Activated naive CD8-positive, alpha-beta T cell treated with anti-CD3 and anti-CD28 coated beads, Interleukin-2, amount 50 U/mL, for 24 hours (primary cell): ENCODE measurements around the gene EHBP1L1.
"Not testable (repeated sequence)": the region's sequence is repeated elsewhere in the genome, so short reads cannot be mapped to it uniquely, and the experiment has no call there.

Experiments
- ATAC-seq: fragments of 150-1000 bp; cut with Tn5 transposase; one replicate; pipeline ENCODE4 v1.10.0; 2021
- DNase-seq: peaks from one replicate; pipeline ENCODE4 v3.0.0; 2021
- H3K27ac Mint-ChIP-seq: one replicate; pipeline ENCODE4 v1.8.0; 2021; ENCODE audit warnings: mild to moderate bottlenecking, mixed read lengths
- H3K27me3 Mint-ChIP-seq: one replicate; pipeline ENCODE4 v1.8.0; 2021; ENCODE audit warnings: mixed read lengths
- H3K36me3 Mint-ChIP-seq: one replicate; pipeline ENCODE4 v1.8.0; 2021; ENCODE audit warnings: low read depth, mixed read lengths
- H3K4me1 Mint-ChIP-seq: one replicate; pipeline ENCODE4 v1.8.0; 2021; ENCODE audit warnings: mixed read lengths
- H3K4me3 Mint-ChIP-seq: one replicate; pipeline ENCODE4 v1.8.0; 2021; ENCODE audit warnings: mild to moderate bottlenecking, moderate library complexity, mixed read lengths
- H3K9me3 Mint-ChIP-seq: one replicate; pipeline ENCODE4 v1.8.0; 2021; ENCODE audit warnings: mixed read lengths

Gene EHBP1L1

GRCh38 chr11:65629579-65629978 lies 53.7 kb downstream of the EHBP1L1 start:
- peaks cover 25% of the 10 kb centered on the region for H3K36me3 Mint-ChIP-seq
- H3K27ac Mint-ChIP-seq: no peak overlapping the region
- no peak overlapping the region for H3K4me3 Mint-ChIP-seq
- no peaks in the 10 kb centered on the region for H3K9me3 Mint-ChIP-seq
- no peak for DNase-seq
- no peak for ATAC-seq
- no peaks in the 10 kb centered on the region for H3K27me3 Mint-ChIP-seq
- H3K4me1 Mint-ChIP-seq: peaks cover 6% of the 10 kb centered on the region

- Mint-ChIP-seq H3K9me3 (no peaks in the 10 kb centered on the region), H3K4me3 (no peak overlapping the region), H3K27ac (no peak overlapping the region), H3K4me1 (peaks cover 6% of the 10 kb centered on the region), H3K27me3 (no peaks in the 10 kb centered on the region), H3K36me3 (peaks cover 29% of the 10 kb centered on the region)
- DNase-seq (no peak), ATAC-seq (no peak)
Measured at GRCh38 chr11:65630215-65630614, 54.4 kb downstream of the EHBP1L1 start.

DNA sequence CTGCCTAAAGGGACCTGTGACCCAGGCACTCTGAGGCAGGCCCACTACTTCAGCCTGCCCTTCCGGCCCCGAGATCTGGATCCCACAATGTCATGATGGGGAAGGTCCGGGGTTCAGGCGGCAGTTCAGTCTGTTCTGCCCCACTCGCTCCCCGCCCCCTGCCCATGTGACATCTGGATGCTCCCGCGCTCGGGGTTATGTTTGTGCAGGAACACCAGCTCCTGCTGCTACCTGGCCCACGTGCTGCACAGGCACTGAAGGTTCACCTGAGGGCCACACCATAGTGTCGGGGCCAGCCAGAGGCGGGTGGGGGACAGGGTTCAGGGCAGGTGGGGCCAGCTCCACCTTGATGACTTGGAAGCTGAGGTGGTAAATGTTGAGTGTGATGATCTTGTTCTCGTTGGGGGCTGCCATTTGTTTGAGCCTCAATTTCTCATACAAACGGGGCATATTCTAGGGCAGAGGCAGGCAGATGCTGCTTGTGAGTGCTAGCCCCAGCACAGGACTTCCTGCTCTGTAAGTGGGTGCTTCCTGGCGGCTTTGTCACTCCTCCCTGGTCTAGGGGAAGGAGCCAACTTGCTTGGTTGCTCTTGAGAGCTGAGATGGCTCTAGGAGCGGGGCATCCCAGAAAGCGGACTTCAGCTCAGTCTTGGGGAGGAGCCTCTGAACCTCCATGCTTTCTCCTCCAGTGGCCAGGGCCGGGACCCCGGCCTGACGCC lies 57.7 kb downstream of the EHBP1L1 start:
- Mint-ChIP-seq H3K36me3 (peaks cover 12% of the 10 kb centered on the region), H3K27me3 (no peaks in the 10 kb centered on the region), H3K27ac (peak overlapping the region; percentile 26), H3K9me3 (no peaks in the 10 kb centered on the region), H3K4me3 (no peak overlapping the region), H3K4me1 (peaks cover 12% of the 10 kb centered on the region)
- no peak for DNase-seq
- ATAC-seq: no peak

DNA sequence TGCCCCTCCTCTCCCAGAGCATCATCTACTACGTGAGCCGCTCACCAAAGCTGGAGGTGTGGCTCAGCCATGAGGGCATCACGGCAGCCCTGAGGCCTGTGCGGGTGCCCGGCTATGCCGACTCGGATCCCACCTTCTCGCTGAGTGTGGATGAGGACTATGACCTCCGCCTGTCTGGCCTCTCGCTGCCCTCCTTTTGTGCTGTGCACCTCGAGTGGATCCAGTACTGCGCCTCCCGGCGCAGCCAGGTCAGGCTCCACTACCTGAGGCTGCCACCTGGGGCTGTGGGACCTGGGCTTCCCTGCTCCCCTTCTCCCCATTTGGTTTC lies 58.2 kb downstream of the EHBP1L1 start:
- DNase-seq (no peak), ATAC-seq (no peak)
- Mint-ChIP-seq H3K4me3 (no peak overlapping the region), H3K4me1 (peaks cover 17% of the 10 kb centered on the region), H3K36me3 (peaks cover 15% of the 10 kb centered on the region), H3K27me3 (no peaks in the 10 kb centered on the region), H3K9me3 (no peaks in the 10 kb centered on the region), H3K27ac (no peak overlapping the region)

GRCh38 chr11:65634440-65634839 lies 58.6 kb downstream of the EHBP1L1 start:
- ATAC-seq (no peak), DNase-seq (no peak)
- peaks cover 13% of the 10 kb centered on the region for H3K36me3 Mint-ChIP-seq
- no peaks in the 10 kb centered on the region for H3K9me3 Mint-ChIP-seq
- no peaks in the 10 kb centered on the region for H3K27me3 Mint-ChIP-seq
- H3K4me1 Mint-ChIP-seq: peaks cover 20% of the 10 kb centered on the region
- no peak overlapping the region for H3K4me3 Mint-ChIP-seq
- no peak overlapping the region for H3K27ac Mint-ChIP-seq

- Mint-ChIP-seq H3K27me3 (no peaks in the 10 kb centered on the region), H3K27ac (no peak overlapping the region), H3K9me3 (no peaks in the 10 kb centered on the region), H3K4me3 (no peak overlapping the region), H3K36me3 (peaks cover 13% of the 10 kb centered on the region), H3K4me1 (peaks cover 26% of the 10 kb centered on the region)
- ATAC-seq (no peak), DNase-seq (no peak)
Measured at GRCh38 chr11:65634905-65635731, 59.3 kb downstream of the EHBP1L1 start.

DNA sequence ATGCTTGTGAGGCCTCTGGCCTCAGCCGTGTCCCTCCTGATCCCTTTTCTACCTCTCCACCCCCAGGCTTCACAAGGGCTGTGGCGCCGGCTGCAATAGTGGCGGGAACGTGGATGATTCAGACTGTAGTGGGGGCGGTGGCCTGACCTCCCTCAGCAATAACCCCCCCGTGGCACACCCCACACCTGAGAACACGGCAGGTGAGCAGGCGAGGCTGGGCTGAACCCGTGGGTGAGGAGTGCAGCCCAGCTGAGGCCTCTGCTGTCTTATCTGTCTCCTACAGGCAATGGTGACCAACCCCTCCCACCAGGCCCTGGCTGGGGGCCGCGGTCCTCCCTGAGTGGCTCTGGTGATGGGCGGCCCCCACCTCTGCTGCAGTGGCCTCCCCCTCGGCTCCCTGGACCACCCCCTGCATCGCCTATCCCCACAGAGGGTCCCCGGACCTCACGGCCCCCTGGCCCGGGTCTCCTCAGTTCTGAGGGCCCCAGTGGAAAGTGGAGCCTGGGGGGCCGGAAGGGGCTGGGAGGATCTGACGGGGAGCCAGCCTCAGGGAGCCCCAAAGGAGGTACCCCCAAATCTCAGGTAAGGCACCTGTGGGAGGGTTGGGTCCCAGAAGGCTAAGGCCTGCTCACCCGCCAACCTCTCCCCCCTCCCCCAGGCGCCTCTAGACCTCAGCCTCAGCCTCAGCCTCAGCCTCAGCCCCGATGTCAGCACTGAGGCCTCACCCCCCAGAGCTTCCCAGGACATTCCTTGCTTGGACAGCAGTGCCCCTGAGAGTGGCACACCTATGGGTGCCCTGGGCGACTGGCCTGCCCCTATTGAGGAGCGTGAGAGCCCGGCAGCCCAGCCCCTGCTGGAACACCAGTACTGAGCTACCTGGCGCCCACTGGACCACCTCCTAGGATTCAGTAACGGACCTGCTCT lies 60.5 kb downstream of the EHBP1L1 start:
- ATAC-seq: no peak
- H3K9me3 Mint-ChIP-seq: no peaks in the 10 kb centered on the region
- peaks cover 36% of the 10 kb centered on the region for H3K4me1 Mint-ChIP-seq
- no peaks in the 10 kb centered on the region for H3K27me3 Mint-ChIP-seq
- no peak for DNase-seq
- H3K36me3 Mint-ChIP-seq: peaks cover 13% of the 10 kb centered on the region
- no peak overlapping the region for H3K4me3 Mint-ChIP-seq
- no peak overlapping the region for H3K27ac Mint-ChIP-seq

DNA sequence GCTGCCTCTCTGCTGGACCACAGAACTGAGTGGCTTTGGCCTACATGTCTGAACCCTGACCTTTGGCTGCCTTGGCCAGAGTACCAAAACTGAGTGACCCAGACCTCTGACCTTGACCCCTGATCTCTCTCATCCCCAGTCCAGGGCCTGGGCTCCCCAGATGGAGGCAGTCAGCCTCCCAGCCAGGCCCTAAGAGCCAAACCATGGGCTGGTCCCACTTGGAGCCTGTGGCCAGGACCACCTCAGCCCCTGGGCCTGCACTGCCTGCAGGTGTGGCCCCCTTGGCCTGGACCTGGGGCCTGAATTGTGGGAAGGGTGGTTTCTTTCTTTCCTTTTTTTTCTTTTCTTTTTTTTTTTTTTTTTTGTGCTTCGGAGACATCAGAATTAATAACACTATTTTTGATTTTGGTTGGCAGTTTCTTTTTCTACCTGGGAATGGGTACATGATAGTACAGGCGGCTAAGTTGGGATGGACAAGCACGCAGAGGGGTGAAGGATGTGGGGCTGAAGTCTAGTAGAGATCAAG lies 61.2 kb downstream of the EHBP1L1 start:
- H3K36me3 Mint-ChIP-seq: peaks cover 18% of the 10 kb centered on the region
- no peaks in the 10 kb centered on the region for H3K9me3 Mint-ChIP-seq
- H3K4me3 Mint-ChIP-seq: peak overlapping the region; percentile 85
- H3K27me3 Mint-ChIP-seq: no peaks in the 10 kb centered on the region
- H3K27ac Mint-ChIP-seq: peak overlapping the region; percentile 81
- ATAC-seq (no peak), DNase-seq (no peak)
- peaks cover 43% of the 10 kb centered on the region for H3K4me1 Mint-ChIP-seq

- ATAC-seq (peak; percentile 55), DNase-seq (peak; percentile 85)
- H3K27ac Mint-ChIP-seq: peak within 1 kb of the TSS; percentile 83
- peaks cover 18% of the 10 kb centered on the region for H3K36me3 Mint-ChIP-seq
- peak within 1 kb of the TSS; percentile 85 for H3K4me3 Mint-ChIP-seq
- H3K27me3 Mint-ChIP-seq: no peaks in the 10 kb centered on the region
- peaks cover 44% of the 10 kb centered on the region for H3K4me1 Mint-ChIP-seq
- H3K9me3 Mint-ChIP-seq: no peaks in the 10 kb centered on the region
Measured at GRCh38 chr11:65637794-65638419, 62.1 kb downstream of the EHBP1L1 start, which contains the start of gene SIPA1. Gene SIPA1 (plus strand): TSS chr11:65638101. CDS start chr11:65640922, 2,821 bp downstream.

- DNase-seq, ATAC-seq, H3K27me3 Mint-ChIP-seq, H3K9me3 Mint-ChIP-seq: not testable (repeated sequence)
- Mint-ChIP-seq H3K27ac (peak overlapping the region; percentile 91), H3K36me3 (peaks cover 17% of the 10 kb centered on the region), H3K4me1 (peaks cover 52% of the 10 kb centered on the region), H3K4me3 (peak overlapping the region; percentile 85)
Measured at GRCh38 chr11:65639228-65639597, 63.4 kb downstream of the EHBP1L1 start.

DNA sequence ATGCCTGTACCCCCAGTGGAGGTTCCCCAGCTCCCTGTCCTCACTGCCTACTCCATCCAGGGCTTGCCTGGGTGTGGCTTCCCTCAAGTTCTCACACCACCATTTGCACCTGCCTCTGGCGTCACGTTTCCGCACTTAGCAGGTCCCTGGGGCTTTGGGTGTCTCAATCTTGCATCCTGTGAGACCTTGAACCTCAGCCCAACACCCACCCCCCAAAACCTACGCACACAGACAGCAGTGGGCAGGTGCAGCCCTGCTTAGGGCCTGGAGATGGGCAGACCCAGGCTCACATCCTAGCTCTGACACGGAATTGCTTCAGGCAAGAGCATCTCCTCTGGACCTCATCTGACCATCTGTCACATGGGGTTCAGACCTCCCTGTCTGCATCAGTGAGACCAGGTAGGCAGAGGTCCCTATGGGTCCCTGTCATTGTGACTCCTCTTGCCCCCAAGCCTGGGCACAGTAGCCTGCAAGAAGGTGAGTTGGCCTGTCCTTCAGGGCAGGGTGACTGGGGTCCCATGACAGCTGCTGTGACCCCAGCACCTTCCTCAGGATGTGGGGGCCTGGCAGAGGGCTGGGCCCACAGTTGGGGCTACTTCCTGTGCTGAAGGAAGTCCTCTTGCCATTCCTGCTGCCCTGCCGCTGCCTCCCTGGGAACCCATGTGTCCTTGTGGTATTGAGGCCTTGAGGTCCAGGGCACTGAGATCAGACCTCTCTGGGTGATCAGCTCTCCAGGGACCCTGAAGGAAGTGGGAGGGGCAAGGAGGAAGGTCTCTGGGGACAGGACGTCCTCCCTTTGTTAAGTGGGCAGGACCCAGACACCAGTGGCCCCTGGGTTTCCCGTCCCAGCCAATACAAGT lies 64.0 kb downstream of the EHBP1L1 start:
- Mint-ChIP-seq H3K36me3 (peaks cover 14% of the 10 kb centered on the region), H3K27ac (peak overlapping the region; percentile 91), H3K4me3 (peak overlapping the region; percentile 85), H3K4me1 (peaks cover 52% of the 10 kb centered on the region), H3K27me3 (no peaks in the 10 kb centered on the region), H3K9me3 (no peaks in the 10 kb centered on the region)
- DNase-seq (peak; percentile 68), ATAC-seq (peak; percentile 7)

DNA sequence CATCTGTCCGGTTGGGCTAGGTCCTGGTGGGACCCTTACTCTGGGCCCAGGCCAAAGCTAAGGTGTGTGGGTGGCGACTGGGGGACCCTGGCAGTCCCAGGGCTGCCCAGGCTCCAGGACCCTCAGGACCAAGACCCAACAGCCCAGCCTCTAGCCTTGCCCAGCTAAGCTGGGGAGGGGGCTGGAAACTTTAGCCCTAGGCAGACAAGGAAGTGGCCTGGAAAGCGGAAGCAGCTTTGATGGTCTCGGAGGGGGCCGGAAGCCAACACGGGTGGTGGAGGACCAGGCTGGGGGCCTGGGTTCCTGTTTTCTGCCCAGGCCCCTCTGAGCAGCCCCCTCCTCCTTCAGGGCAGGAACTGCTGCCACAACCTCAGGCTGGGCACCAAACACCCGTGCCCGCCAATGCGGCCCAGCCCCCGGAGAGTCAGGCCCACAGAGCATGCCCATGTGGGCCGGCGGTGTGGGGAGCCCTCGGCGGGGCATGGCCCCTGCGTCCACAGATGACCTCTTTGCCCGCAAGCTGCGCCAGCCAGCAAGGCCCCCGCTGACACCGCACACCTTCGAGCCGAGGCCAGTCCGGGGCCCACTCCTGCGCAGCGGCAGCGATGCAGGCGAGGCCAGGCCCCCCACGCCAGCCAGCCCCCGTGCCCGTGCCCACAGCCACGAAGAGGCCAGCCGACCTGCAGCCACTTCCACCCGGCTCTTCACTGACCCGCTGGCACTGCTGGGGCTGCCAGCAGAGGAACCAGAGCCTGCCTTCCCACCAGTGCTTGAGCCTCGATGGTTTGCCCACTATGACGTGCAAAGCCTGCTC lies 64.8 kb downstream of the EHBP1L1 start:
- ATAC-seq (no peak), DNase-seq (peak; percentile 51)
- H3K36me3 Mint-ChIP-seq: peaks cover 13% of the 10 kb centered on the region
- no peaks in the 10 kb centered on the region for H3K9me3 Mint-ChIP-seq
- peaks cover 52% of the 10 kb centered on the region for H3K4me1 Mint-ChIP-seq
- H3K27ac Mint-ChIP-seq: peak overlapping the region; percentile 91
- peak overlapping the region; percentile 85 for H3K4me3 Mint-ChIP-seq
- H3K27me3 Mint-ChIP-seq: no peaks in the 10 kb centered on the region
